Right forelimb (tissue), 1 donor: Measurements from ENCODE around the gene LIPE.

Experiments used
- DNase-seq: peaks from one replicate; pipeline ENCODE4 v3.0.0-alpha.2; 2018

LIPE gene

GRCh38 chr19:42411581-42412178 is 15.5 kb downstream of the LIPE start:
- DNase-seq: peak; percentile 18

GRCh38 chr19:42410371-42410770 is 16.8 kb downstream of the LIPE start:
- no peak for DNase-seq

GRCh38 chr19:42409477-42409876 is 17.7 kb downstream of the LIPE start:
- no peak for DNase-seq

GRCh38 chr19:42407816-42408175 is 19.4 kb downstream of the LIPE start:
- DNase-seq: no peak

- no peak for DNase-seq
Measured at GRCh38 chr19:42407085-42407815, 19.9 kb downstream of the LIPE start.

- DNase-seq: no peak
Measured at GRCh38 chr19:42406111-42406510, 21.1 kb downstream of the LIPE start.

- no peak for DNase-seq
Measured at GRCh38 chr19:42403586-42403985, 23.6 kb downstream of the LIPE start.

- DNase-seq: no peak
Measured at GRCh38 chr19:42402376-42403116, 24.6 kb downstream of the LIPE start.

- peak; percentile 90 for DNase-seq
Measured at GRCh38 chr19:42401365-42402303, 25.6 kb downstream of the LIPE start.

- no peak for DNase-seq
Measured at GRCh38 chr19:42400404-42400803, 26.8 kb downstream of the LIPE start.

- DNase-seq: no peak
Measured at GRCh38 chr19:42397263-42398166, 29.7 kb downstream of the LIPE start.

GRCh38 chr19:42396381-42397262 is 30.6 kb downstream of the LIPE start:
- DNase-seq: peak; percentile 99

GRCh38 chr19:42394751-42395150 is 32.4 kb downstream of the LIPE start:
- no peak for DNase-seq

- no peak for DNase-seq
Measured at GRCh38 chr19:42392165-42392564, 35.0 kb downstream of the LIPE start.

GRCh38 chr19:42389899-42390298 is 37.3 kb downstream of the LIPE start, which contains the start of gene CNFN:
TSS of gene CNFN (minus strand) at chr19:42390297. CDS start at chr19:42389037, 1,260 bp downstream.
- no peak for DNase-seq

- no peak for DNase-seq
Measured at GRCh38 chr19:42388851-42389489, 38.2 kb downstream of the LIPE start.

- DNase-seq: peak; percentile 64
Measured at GRCh38 chr19:42386974-42387707, 40.0 kb downstream of the LIPE start.

GRCh38 chr19:42380155-42380554 is 47.0 kb downstream of the LIPE start:
- no peak for DNase-seq
